Hepatocyte (in vitro differentiated cells): ENCODE results near the gene EIF1AX. TPM values are rescaled to one million over a fixed set of nuclear protein-coding genes. Genes with fewer than 3 reads are reported as not detected.
A peak's percentile ranks its signal among the peaks of the same experiment; 100 is the strongest.

ENCODE experiments used
- DNase-seq: peaks from one replicate; pipeline ENCODE4 v3.0.0-alpha.2; 2016; ENCODE audit warnings: low spot score
- H2AFZ ChIP-seq: fragments of 200-600 bp; sonication (generic); 2 replicates; pipeline ENCODE4 v1.6.0; 2016; ENCODE audit warnings: antibody characterized with exemption, mild to moderate bottlenecking
- H3K27ac ChIP-seq: fragments of 200-600 bp; sonication (generic); 2 replicates; pipeline ENCODE4 v1.5.1; 2016; ENCODE audit warnings: mild to moderate bottlenecking
- H3K27me3 ChIP-seq: fragments of 200-600 bp; sonication (generic); 2 replicates; pipeline ENCODE4 v1.6.1; 2016
- H3K36me3 ChIP-seq: fragments of 200-600 bp; sonication (generic); replicated peaks from 2 replicates; pipeline ENCODE4 v1.5.1; 2016; ENCODE audit warnings: low read depth; ENCODE audit not compliant: insufficient read depth
- H3K4me1 ChIP-seq: fragments of 200-600 bp; sonication (generic); 2 replicates; pipeline ENCODE4 v1.5.1; 2016; ENCODE audit warnings: mild to moderate bottlenecking, moderate library complexity; ENCODE audit not compliant: insufficient read depth
- H3K4me2 ChIP-seq: fragments of 200-600 bp; sonication (generic); 2 replicates; pipeline ENCODE4 v1.6.0; 2016
- H3K4me3 ChIP-seq: fragments of 200-600 bp; sonication (generic); 2 replicates; pipeline ENCODE4 v1.5.1; 2016; ENCODE audit warnings: mild to moderate bottlenecking
- H3K79me2 ChIP-seq: fragments of 200-600 bp; sonication (generic); 2 replicates; pipeline ENCODE4 v1.6.0; 2017; ENCODE audit warnings: mild to moderate bottlenecking
- H3K9me2 ChIP-seq: fragments of 200-600 bp; sonication (generic); replicated peaks from 2 replicates; pipeline ENCODE4 v1.6.0; 2017; ENCODE audit warnings: mild to moderate bottlenecking; ENCODE audit not compliant: insufficient read depth
- H3K9me3 ChIP-seq: fragments of 200-600 bp; sonication (generic); 2 replicates; pipeline ENCODE4 v1.5.1; 2016; ENCODE audit warnings: low read depth, mild to moderate bottlenecking
- H4K20me1 ChIP-seq: fragments of 200-600 bp; sonication (generic); 2 replicates; pipeline ENCODE4 v1.6.0; 2016; ENCODE audit warnings: mild to moderate bottlenecking; ENCODE audit not compliant: insufficient read depth, poor library complexity, severe bottlenecking
- EZH2 ChIP-seq: fragments of 200-600 bp; sonication (generic); IDR thresholded peaks from 2 replicates; pipeline ENCODE4 v1.6.1; 2016; ENCODE audit warnings: antibody characterized with exemption, mild to moderate bottlenecking, borderline replicate concordance
- EZH2phosphoT487 ChIP-seq: fragments of 200-600 bp; sonication (generic); IDR thresholded peaks from one replicate; pipeline ENCODE4 v1.6.1; 2018; ENCODE audit warnings: antibody characterized with exemption, mild to moderate bottlenecking, low read depth, moderate library complexity; ENCODE audit not compliant: unreplicated experiment, severe bottlenecking
- WGBS: methylation state at CpG from one replicate; pipeline ENCODE4 v1.1.6; 2016; ENCODE audit warnings: low lambda C conversion rate; ENCODE audit errors: missing lambda C conversion rate; 5-methylcytosine and 5-hydroxymethylcytosine counted together
- polyA plus RNA-seq: library from polyadenylated mRNA; unstranded; fragments of >200 nt; fragmentation: Nextera tagmentation; extraction: Ambion mirVana; gene quantifications from 2 replicates; pipeline ENCODE4 v1.2.1, GENCODE V29; 2016
- small RNA-seq: library from RNA; depleted of rRNA; stranded (forward); fragments of <200 nt; gene quantifications from one replicate; pipeline ENCODE3, GENCODE V24; 2014
- total RNA-seq: library from RNA; depleted of rRNA; stranded (reverse); fragments of >200 nt; gene quantifications from 2 replicates; pipeline ENCODE4 v1.2.3, GENCODE V29; 2014
- TF ChIP-seq, protein P1 (sequence below): fragments of 200-600 bp; sonication (generic); IDR thresholded peaks from 2 replicates; pipeline ENCODE4 v1.5.1; 2016; ENCODE audit warnings: antibody characterized with exemption, mild to moderate bottlenecking; ENCODE audit not compliant: poor library complexity

EIF1AX gene
- total and polyA plus RNA-seq, 2 experiments from 2014 or later = 47.9 to 55.5 TPM

GRCh38 chrX:20101934-20102581, 39.6 kb downstream of the EIF1AX start:
- DNase-seq = no peak
- Histone ChIP-seq H3K36me3 (no peaks in the 10 kb centered on the region), H3K9me3 (no peaks in the 10 kb centered on the region), H3K4me3 (no peak overlapping the region), H3K4me1 (no peaks in the 10 kb centered on the region), H2AFZ (no peak overlapping the region), H3K9me2 (no peaks in the 10 kb centered on the region), H3K27me3 (no peaks in the 10 kb centered on the region), H3K4me2 (no peak overlapping the region), H4K20me1 (no peaks in the 10 kb centered on the region), H3K27ac (no peak overlapping the region), H3K79me2 (no peaks in the 10 kb centered on the region)
- WGBS = 83% methylated on average over 2 of the region's 2 CpGs
- TF ChIP-seq EZH2phosphoT487 (no peak), EZH2 (no peak)
- TF ChIP-seq, protein P1, sequence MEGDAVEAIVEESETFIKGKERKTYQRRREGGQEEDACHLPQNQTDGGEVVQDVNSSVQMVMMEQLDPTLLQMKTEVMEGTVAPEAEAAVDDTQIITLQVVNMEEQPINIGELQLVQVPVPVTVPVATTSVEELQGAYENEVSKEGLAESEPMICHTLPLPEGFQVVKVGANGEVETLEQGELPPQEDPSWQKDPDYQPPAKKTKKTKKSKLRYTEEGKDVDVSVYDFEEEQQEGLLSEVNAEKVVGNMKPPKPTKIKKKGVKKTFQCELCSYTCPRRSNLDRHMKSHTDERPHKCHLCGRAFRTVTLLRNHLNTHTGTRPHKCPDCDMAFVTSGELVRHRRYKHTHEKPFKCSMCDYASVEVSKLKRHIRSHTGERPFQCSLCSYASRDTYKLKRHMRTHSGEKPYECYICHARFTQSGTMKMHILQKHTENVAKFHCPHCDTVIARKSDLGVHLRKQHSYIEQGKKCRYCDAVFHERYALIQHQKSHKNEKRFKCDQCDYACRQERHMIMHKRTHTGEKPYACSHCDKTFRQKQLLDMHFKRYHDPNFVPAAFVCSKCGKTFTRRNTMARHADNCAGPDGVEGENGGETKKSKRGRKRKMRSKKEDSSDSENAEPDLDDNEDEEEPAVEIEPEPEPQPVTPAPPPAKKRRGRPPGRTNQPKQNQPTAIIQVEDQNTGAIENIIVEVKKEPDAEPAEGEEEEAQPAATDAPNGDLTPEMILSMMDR = no peak

- H3K4me2 ChIP-seq = no peak overlapping the region
- no peak overlapping the region for H3K27ac ChIP-seq
These were observed 50.1 kb downstream of the EIF1AX start for GRCh38 chrX:20091499-20091898.

GRCh38 chrX:20089845-20090244, 51.8 kb downstream of the EIF1AX start:
- Histone ChIP-seq H4K20me1 (no peaks in the 10 kb centered on the region), H3K79me2 (no peaks in the 10 kb centered on the region), H3K4me1 (no peaks in the 10 kb centered on the region), H3K9me3 (no peaks in the 10 kb centered on the region), H3K4me3 (no peak overlapping the region), H3K27me3 (no peaks in the 10 kb centered on the region), H2AFZ (no peak overlapping the region), H3K27ac (no peak overlapping the region), H3K4me2 (no peak overlapping the region), H3K9me2 (no peaks in the 10 kb centered on the region), H3K36me3 (no peaks in the 10 kb centered on the region)
- 75% methylated on average over 6 of the region's 6 CpGs for WGBS
- TF ChIP-seq EZH2 = no peak
- DNase-seq = no peak

More at GRCh38 chrX:20091499-20091898, 50.1 kb downstream of the EIF1AX start:
- H3K27me3 ChIP-seq = no peaks in the 10 kb centered on the region
- H3K79me2 ChIP-seq = no peaks in the 10 kb centered on the region
- TF ChIP-seq EZH2phosphoT487 = no peak
- H4K20me1 ChIP-seq = no peaks in the 10 kb centered on the region
- H3K4me1 ChIP-seq = no peaks in the 10 kb centered on the region
- no peak overlapping the region for H2AFZ ChIP-seq
- H3K36me3 ChIP-seq = no peaks in the 10 kb centered on the region
- no peaks in the 10 kb centered on the region for H3K9me3 ChIP-seq
- no peak for DNase-seq
- H3K9me2 ChIP-seq = no peaks in the 10 kb centered on the region
- H3K4me3 ChIP-seq = no peak overlapping the region
- WGBS = 67% methylated on average over 3 of the region's 3 CpGs

DNA sequence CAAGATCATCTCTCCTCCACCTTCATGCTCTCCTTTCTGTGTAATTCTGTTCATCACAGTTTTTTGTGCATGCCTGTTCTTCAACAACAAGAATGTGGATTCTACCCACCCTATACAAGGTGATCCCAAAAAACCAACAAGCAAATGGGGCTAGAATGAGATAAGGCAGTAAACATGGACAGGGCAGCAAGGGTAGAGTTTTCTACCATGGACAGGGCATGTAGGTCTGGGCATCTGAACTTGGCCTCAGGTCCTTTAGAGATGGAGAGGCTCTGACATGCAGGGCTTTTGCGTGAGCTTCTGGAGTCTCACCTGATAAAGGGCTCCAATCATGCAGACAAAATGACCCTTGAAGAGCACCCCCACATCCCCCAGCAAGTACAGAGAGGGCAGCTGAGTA, 61.4 kb downstream of the EIF1AX start:
- Histone ChIP-seq H3K4me2 (no peak overlapping the region), H3K79me2 (no peaks in the 10 kb centered on the region), H3K36me3 (no peaks in the 10 kb centered on the region), H4K20me1 (no peaks in the 10 kb centered on the region), H3K27me3 (no peaks in the 10 kb centered on the region), H3K27ac (no peak overlapping the region), H3K9me2 (no peaks in the 10 kb centered on the region), H2AFZ (no peak overlapping the region), H3K4me3 (no peak overlapping the region), H3K4me1 (no peaks in the 10 kb centered on the region), H3K9me3 (no peaks in the 10 kb centered on the region)
- no peak for DNase-seq
- TF ChIP-seq EZH2 (no peak), EZH2phosphoT487 (no peak)
- TF ChIP-seq, protein P1 = no peak
- WGBS = 84% methylated on average over 1 of the region's 1 CpG

Small RNA genes lying within 50 kb of the gene (small RNA-seq; reads per million reads assigned to genes)
- gene RF00493 (35.5 reads per million, percentile 96 among the genes with 10 or more reads in this experiment), gene RF00494 (not detected)

Other genes with a start within 250 kb of the EIF1AX start
- 6.6 and 8.1 TPM in 2 replicates for gene BCLAF3, start 150.8 kb downstream of the EIF1AX start, total RNA-seq
- 6.0 and 7.0 TPM in 2 replicates for gene BCLAF3, start 150.8 kb downstream of the EIF1AX start, polyA plus RNA-seq
- gene MAP7D2, start 24.9 kb downstream of the EIF1AX start, total RNA-seq = 1.7 and 2.4 TPM in 2 replicates
- 0.94 and 2.3 TPM in 2 replicates for gene MAP7D2, start 24.9 kb downstream of the EIF1AX start, polyA plus RNA-seq
- gene RPS6KA3, start 125.1 kb upstream of the EIF1AX start, total RNA-seq = 93.4 and 99.4 TPM in 2 replicates
- gene RPS6KA3, start 125.1 kb upstream of the EIF1AX start, polyA plus RNA-seq = 30.6 and 38.6 TPM in 2 replicates